ENCODE measurements around the gene PDE7B.

DNA sequence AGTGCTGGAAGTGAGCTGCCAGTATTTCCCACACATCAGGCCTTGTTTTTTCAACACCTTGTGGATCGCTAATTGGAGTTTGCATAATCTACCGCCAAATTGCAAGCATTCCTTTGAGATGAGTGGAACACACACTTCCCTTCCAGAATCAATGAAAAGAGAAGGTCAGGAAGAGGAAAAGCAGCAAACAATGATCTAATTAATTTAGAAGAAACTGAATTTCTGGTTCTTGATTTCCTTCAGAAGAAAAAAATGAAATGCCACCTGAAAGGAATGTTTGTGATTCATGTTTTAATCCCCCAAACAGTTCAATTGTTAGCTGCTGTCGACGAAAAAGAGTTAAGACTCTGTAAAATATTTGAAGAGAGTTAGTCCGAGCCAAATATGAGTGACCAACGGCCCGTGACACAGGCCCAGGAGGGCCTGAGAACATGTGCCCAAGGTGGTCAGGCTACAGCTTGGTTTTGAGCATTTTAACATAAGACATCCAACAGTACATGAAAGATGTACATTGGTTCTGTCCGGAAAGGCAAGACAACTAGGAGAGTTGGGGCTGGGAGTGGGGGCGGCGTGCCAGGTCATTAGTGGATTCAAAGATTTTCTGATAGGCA lies 216.3 kb downstream of the PDE7B start:
- TF ChIP-seq, protein P1, sequence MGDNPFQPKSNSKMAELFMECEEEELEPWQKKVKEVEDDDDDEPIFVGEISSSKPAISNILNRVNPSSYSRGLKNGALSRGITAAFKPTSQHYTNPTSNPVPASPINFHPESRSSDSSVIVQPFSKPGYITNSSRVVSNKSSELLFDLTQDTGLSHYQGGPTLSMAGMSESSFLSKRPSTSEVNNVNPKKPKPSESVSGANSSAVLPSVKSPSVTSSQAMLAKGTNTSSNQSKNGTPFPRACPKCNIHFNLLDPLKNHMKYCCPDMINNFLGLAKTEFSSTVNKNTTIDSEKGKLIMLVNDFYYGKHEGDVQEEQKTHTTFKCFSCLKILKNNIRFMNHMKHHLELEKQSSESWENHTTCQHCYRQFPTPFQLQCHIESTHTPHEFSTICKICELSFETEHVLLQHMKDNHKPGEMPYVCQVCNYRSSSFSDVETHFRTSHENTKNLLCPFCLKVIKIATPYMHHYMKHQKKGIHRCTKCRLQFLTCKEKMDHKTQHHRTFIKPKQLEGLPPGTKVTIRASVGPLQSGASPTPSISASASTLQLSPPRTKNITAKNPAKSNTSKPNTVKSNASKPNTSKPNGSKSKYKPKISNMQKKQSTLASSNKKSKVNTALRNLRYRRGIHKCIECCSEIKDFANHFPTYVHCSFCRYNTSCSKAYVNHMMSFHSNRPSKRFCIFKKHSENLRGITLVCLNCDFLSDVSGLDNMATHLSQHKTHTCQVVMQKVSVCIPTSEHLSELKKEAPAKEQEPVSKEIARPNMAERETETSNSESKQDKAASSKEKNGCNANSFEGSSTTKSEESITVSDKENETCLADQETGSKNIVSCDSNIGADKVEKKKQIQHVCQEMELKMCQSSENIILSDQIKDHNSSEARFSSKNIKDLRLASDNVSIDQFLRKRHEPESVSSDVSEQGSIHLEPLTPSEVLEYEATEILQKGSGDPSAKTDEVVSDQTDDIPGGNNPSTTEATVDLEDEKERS (tag by site-specific recombination; IDR thresholded peaks at IDR 0.05), result no peak
- TF ChIP-seq, protein P2, sequence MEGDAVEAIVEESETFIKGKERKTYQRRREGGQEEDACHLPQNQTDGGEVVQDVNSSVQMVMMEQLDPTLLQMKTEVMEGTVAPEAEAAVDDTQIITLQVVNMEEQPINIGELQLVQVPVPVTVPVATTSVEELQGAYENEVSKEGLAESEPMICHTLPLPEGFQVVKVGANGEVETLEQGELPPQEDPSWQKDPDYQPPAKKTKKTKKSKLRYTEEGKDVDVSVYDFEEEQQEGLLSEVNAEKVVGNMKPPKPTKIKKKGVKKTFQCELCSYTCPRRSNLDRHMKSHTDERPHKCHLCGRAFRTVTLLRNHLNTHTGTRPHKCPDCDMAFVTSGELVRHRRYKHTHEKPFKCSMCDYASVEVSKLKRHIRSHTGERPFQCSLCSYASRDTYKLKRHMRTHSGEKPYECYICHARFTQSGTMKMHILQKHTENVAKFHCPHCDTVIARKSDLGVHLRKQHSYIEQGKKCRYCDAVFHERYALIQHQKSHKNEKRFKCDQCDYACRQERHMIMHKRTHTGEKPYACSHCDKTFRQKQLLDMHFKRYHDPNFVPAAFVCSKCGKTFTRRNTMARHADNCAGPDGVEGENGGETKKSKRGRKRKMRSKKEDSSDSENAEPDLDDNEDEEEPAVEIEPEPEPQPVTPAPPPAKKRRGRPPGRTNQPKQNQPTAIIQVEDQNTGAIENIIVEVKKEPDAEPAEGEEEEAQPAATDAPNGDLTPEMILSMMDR (tag by site-specific recombination; IDR thresholded peaks at IDR 0.05), result no peak

All from HEK293 (cell line).